Activated T-helper 1 cell treated with anti-CD3 and anti-CD28 coated beads, Interleukin-12 subunit alpha, Interleukin-12 subunit beta, Interleukin-2, Interleukin-4 antibody, amounts not matched to agents 30 ng/mL and 10 ng/mL and 1 ng/mL, durations not matched to agents 14 hours and 24 hours and 36 hours (primary cell): ENCODE results near the gene SHROOM3. TPM values are rescaled to one million over a fixed set of nuclear protein-coding genes. Genes with fewer than 3 reads are reported as not detected.
A peak's percentile ranks its signal among the peaks of the same experiment; 100 is the strongest.

ENCODE experiments used
- DNase-seq: peaks from one replicate; pipeline ENCODE4 v3.0.0; 2021; ENCODE audit warnings: low spot score
- H3K27ac Mint-ChIP-seq: one replicate; pipeline ENCODE4 v1.8.0; 2021; ENCODE audit warnings: mild to moderate bottlenecking, mixed read lengths
- H3K27me3 Mint-ChIP-seq: one replicate; pipeline ENCODE4 v1.8.0; 2022; ENCODE audit warnings: mild to moderate bottlenecking, moderate library complexity, mixed read lengths; ENCODE audit not compliant: insufficient read depth
- H3K36me3 Mint-ChIP-seq: one replicate; pipeline ENCODE4 v1.8.0; 2021; ENCODE audit warnings: low read depth, mixed read lengths
- H3K4me1 Mint-ChIP-seq: one replicate; pipeline ENCODE4 v1.8.0; 2021; ENCODE audit warnings: low read depth, mixed read lengths
- H3K4me3 Mint-ChIP-seq: one replicate; pipeline ENCODE4 v1.8.0; 2021; ENCODE audit warnings: mild to moderate bottlenecking, moderate library complexity, mixed read lengths
- H3K9me3 Mint-ChIP-seq: one replicate; pipeline ENCODE4 v1.8.0; 2021; ENCODE audit warnings: mixed read lengths
- intact Hi-C: fragments of 100-400 bp; cut with micrococcal nuclease; formaldehyde crosslinking; loops from one replicate; pipeline ENCODE4 v1.15.1; 2024
- total RNA-seq: library from RNA; stranded (reverse); gene quantifications from 2 replicates; pipeline ENCODE4 v1.2.3, GENCODE V29; 2022

The SHROOM3 gene
- total RNA-seq, 1 donor from 2014 or later = 0.05 TPM

- Mint-ChIP-seq H3K27ac (no peak overlapping the region), H3K27me3 (peaks cover 5% of the 10 kb centered on the region), H3K4me1 (peaks cover 10% of the 10 kb centered on the region), H3K9me3 (no peaks in the 10 kb centered on the region), H3K4me3 (no peak overlapping the region), H3K36me3 (no peaks in the 10 kb centered on the region)
- intact Hi-C loops = loop anchor here (10.0 kb wide), 1 partner anchor 144 kb away; no protein-coding TSS in a partner anchor
- DNase-seq = no peak
Observed at GRCh38 chr4:76540486-76540885, 105.5 kb downstream of the SHROOM3 start.

GRCh38 chr4:76543378-76543777, 108.3 kb downstream of the SHROOM3 start:
- H3K27ac Mint-ChIP-seq = no peak overlapping the region
- no peaks in the 10 kb centered on the region for H3K36me3 Mint-ChIP-seq
- no peak overlapping the region for H3K4me3 Mint-ChIP-seq
- peaks cover 22% of the 10 kb centered on the region for H3K4me1 Mint-ChIP-seq
- H3K27me3 Mint-ChIP-seq = peaks cover 7% of the 10 kb centered on the region
- intact Hi-C loops = loop anchor here (10.0 kb wide), 1 partner anchor 141 kb away; no protein-coding TSS in a partner anchor
- DNase-seq = no peak
- no peaks in the 10 kb centered on the region for H3K9me3 Mint-ChIP-seq

GRCh38 chr4:76544725-76545124, 109.7 kb downstream of the SHROOM3 start:
- peaks cover 22% of the 10 kb centered on the region for H3K4me1 Mint-ChIP-seq
- H3K27me3 Mint-ChIP-seq = peaks cover 4% of the 10 kb centered on the region
- intact Hi-C loops = loop anchor here (2.0 to 10.0 kb wide), 3 partner anchors 18 to 483 kb away; no protein-coding TSS in a partner anchor
- H3K27ac Mint-ChIP-seq = peak overlapping the region; percentile 23
- no peaks in the 10 kb centered on the region for H3K36me3 Mint-ChIP-seq
- DNase-seq = no peak
- peak overlapping the region; percentile 15 for H3K4me3 Mint-ChIP-seq
- no peaks in the 10 kb centered on the region for H3K9me3 Mint-ChIP-seq

GRCh38 chr4:76545226-76545884, 110.3 kb downstream of the SHROOM3 start:
- H3K36me3 Mint-ChIP-seq = no peaks in the 10 kb centered on the region
- peak overlapping the region; percentile 42 for H3K27ac Mint-ChIP-seq
- intact Hi-C loops = loop anchor here (2.0 to 10.0 kb wide), 3 partner anchors 17 to 482 kb away; no protein-coding TSS in a partner anchor
- peak overlapping the region; percentile 15 for H3K4me3 Mint-ChIP-seq
- H3K27me3 Mint-ChIP-seq = peaks cover 4% of the 10 kb centered on the region
- DNase-seq = no peak
- H3K4me1 Mint-ChIP-seq = peaks cover 22% of the 10 kb centered on the region
- no peaks in the 10 kb centered on the region for H3K9me3 Mint-ChIP-seq

- H3K36me3 Mint-ChIP-seq = no peaks in the 10 kb centered on the region
- no peak overlapping the region for H3K27ac Mint-ChIP-seq
- no peak overlapping the region for H3K4me3 Mint-ChIP-seq
Observed at GRCh38 chr4:76546327-76546726, 111.3 kb downstream of the SHROOM3 start.

GRCh38 chr4:76546759-76547742, 112.0 kb downstream of the SHROOM3 start:
- H3K4me1 Mint-ChIP-seq = peaks cover 22% of the 10 kb centered on the region
- H3K9me3 Mint-ChIP-seq = no peaks in the 10 kb centered on the region
- H3K27ac Mint-ChIP-seq = no peak overlapping the region
- no peaks in the 10 kb centered on the region for H3K36me3 Mint-ChIP-seq
- no peak for DNase-seq
- H3K4me3 Mint-ChIP-seq = no peak overlapping the region
- peaks cover 4% of the 10 kb centered on the region for H3K27me3 Mint-ChIP-seq
- intact Hi-C loops = loop anchor here (5.0 to 10.0 kb wide), 2 partner anchors 138 to 480 kb away; no protein-coding TSS in a partner anchor

More at GRCh38 chr4:76546327-76546726, 111.3 kb downstream of the SHROOM3 start:
- Mint-ChIP-seq H3K9me3 (no peaks in the 10 kb centered on the region), H3K27me3 (peaks cover 4% of the 10 kb centered on the region), H3K4me1 (peaks cover 22% of the 10 kb centered on the region)
- DNase-seq = no peak
- intact Hi-C loops = loop anchor here (5.0 to 10.0 kb wide), 2 partner anchors 138 to 481 kb away; no protein-coding TSS in a partner anchor

GRCh38 chr4:76548704-76549103, 113.7 kb downstream of the SHROOM3 start:
- Mint-ChIP-seq H3K27ac (no peak overlapping the region), H3K36me3 (no peaks in the 10 kb centered on the region), H3K4me3 (no peak overlapping the region), H3K9me3 (no peaks in the 10 kb centered on the region), H3K4me1 (peaks cover 22% of the 10 kb centered on the region), H3K27me3 (peaks cover 4% of the 10 kb centered on the region)
- intact Hi-C loops = loop anchor here (5.0 to 10.0 kb wide), 2 partner anchors 136 to 479 kb away; no protein-coding TSS in a partner anchor
- no peak for DNase-seq

- H3K9me3 Mint-ChIP-seq = no peaks in the 10 kb centered on the region
- H3K27ac Mint-ChIP-seq = no peak overlapping the region
- H3K4me3 Mint-ChIP-seq = no peak overlapping the region
- DNase-seq = no peak
- H3K36me3 Mint-ChIP-seq = no peaks in the 10 kb centered on the region
- H3K4me1 Mint-ChIP-seq = peaks cover 19% of the 10 kb centered on the region
- intact Hi-C loops = loop anchor here (5.0 to 10.0 kb wide), 2 partner anchors 135 to 478 kb away; no protein-coding TSS in a partner anchor
- H3K27me3 Mint-ChIP-seq = peaks cover 4% of the 10 kb centered on the region
Observed at GRCh38 chr4:76549765-76550164, 114.7 kb downstream of the SHROOM3 start.

GRCh38 chr4:76550966-76551780, 116.1 kb downstream of the SHROOM3 start:
- H3K4me1 Mint-ChIP-seq = peaks cover 9% of the 10 kb centered on the region
- no peaks in the 10 kb centered on the region for H3K36me3 Mint-ChIP-seq
- H3K9me3 Mint-ChIP-seq = no peaks in the 10 kb centered on the region
- peaks cover 4% of the 10 kb centered on the region for H3K27me3 Mint-ChIP-seq
- no peak overlapping the region for H3K4me3 Mint-ChIP-seq
- H3K27ac Mint-ChIP-seq = no peak overlapping the region
- intact Hi-C loops = no loop called here
- DNase-seq = no peak

- Mint-ChIP-seq H3K27ac (no peak overlapping the region), H3K36me3 (no peaks in the 10 kb centered on the region), H3K4me3 (no peak overlapping the region), H3K27me3 (peaks cover 2% of the 10 kb centered on the region), H3K4me1 (no peaks in the 10 kb centered on the region), H3K9me3 (no peaks in the 10 kb centered on the region)
- intact Hi-C loops = no loop called here
- DNase-seq = no peak
Observed at GRCh38 chr4:76554630-76555029, 119.6 kb downstream of the SHROOM3 start.

GRCh38 chr4:76556452-76556851, 121.4 kb downstream of the SHROOM3 start:
- DNase-seq = no peak
- intact Hi-C loops = no loop called here
- H3K36me3 Mint-ChIP-seq = no peaks in the 10 kb centered on the region
- H3K27ac Mint-ChIP-seq = no peak overlapping the region
- H3K4me1 Mint-ChIP-seq = no peaks in the 10 kb centered on the region
- peaks cover 4% of the 10 kb centered on the region for H3K27me3 Mint-ChIP-seq
- no peak overlapping the region for H3K4me3 Mint-ChIP-seq
- H3K9me3 Mint-ChIP-seq = no peaks in the 10 kb centered on the region
